Upper lobe of left lung (tissue), 6 donors: ENCODE data around the gene UNKL. TPM values are rescaled to one million over a fixed set of nuclear protein-coding genes. Genes with fewer than 3 reads are reported as not detected.

Experiments used
- ATAC-seq, 2 donors: fragments of 200-7000 bp; cut with Tn5 transposase; one replicate each; pipeline ENCODE4 v1.9.1; 2022; ENCODE audit warnings: mild to moderate bottlenecking in 2 of 2, moderate library complexity in 2 of 2; ENCODE audit not compliant: low FRiP score in 2 of 2
- DNase-seq, 2 donors: peaks; one replicate each; pipeline ENCODE4 v3.0.0-alpha.2; 2019 to 2020
- H3K27ac ChIP-seq, 4 donors: fragments of 200-600 bp; sonication (generic); one replicate each; pipeline ENCODE4 v1.5.1; 2016 to 2019
- H3K27me3 ChIP-seq, 4 donors: fragments of 200-600 bp; sonication (generic); one replicate each; pipeline ENCODE4 v1.5.1; 2017 to 2019
- H3K36me3 ChIP-seq, 4 donors: fragments of 200-600 bp; sonication (generic); one replicate each; pipeline ENCODE4 v1.5.1; 2016 to 2019
- H3K4me1 ChIP-seq, 4 donors: fragments of 200-600 bp; sonication (generic); one replicate each; pipeline ENCODE4 v1.5.1; 2018 to 2019
- H3K4me3 ChIP-seq, 4 donors: fragments of 200-600 bp; sonication (generic); one replicate each; pipeline ENCODE4 v1.5.1; 2017 to 2019; ENCODE audit warnings: mild to moderate bottlenecking in 2 of 4, moderate library complexity in 1 of 4
- H3K9me3 ChIP-seq, 4 donors: fragments of 200-600 bp; sonication (generic); one replicate each; pipeline ENCODE4 v1.5.1; 2018 to 2019
- EP300 ChIP-seq, 4 donors: sonication (generic); formaldehyde crosslinking; IDR thresholded peaks; one replicate each; pipeline ENCODE4 v1.5.1; 2017; ENCODE audit warnings: antibody characterized with exemption in 4 of 4, control low read depth in 2 of 4
- POLR2A ChIP-seq, 4 donors: fragments of 450-650 bp; IDR thresholded peaks; one replicate each; pipeline ENCODE4 v1.5.1; 2016 to 2017; ENCODE audit warnings: antibody characterized with exemption in 4 of 4, mild to moderate bottlenecking in 2 of 4
- POLR2AphosphoS5 ChIP-seq, 2 donors: sonication (generic); formaldehyde crosslinking; IDR thresholded peaks; one replicate each; pipeline ENCODE4 v1.5.1; 2017; ENCODE audit warnings: antibody characterized with exemption in 2 of 2
- WGBS, 2 donors: methylation state at CpG; one replicate each; pipeline ENCODE4 v1.1.5; 2017 to 2018; 5-methylcytosine and 5-hydroxymethylcytosine counted together
- total RNA-seq, 6 donors: library from RNA; depleted of rRNA in 4 of 6; stranded (reverse); fragments of >200 nt in 4 of 6; gene quantifications; one replicate each; pipeline versions ENCODE4 v1.1.0 to v1.2.1, GENCODE V29; 2016 to 2021
- TF ChIP-seq, protein P1 (sequence below), 6 experiments: fragments of 450-650 bp in 4 of 6; fragments of 200-600 bp in 2 of 6; sonication (generic) in 2 of 6; IDR thresholded peaks; one replicate each; pipeline ENCODE4 v1.5.1; 2016 to 2019; ENCODE audit warnings: antibody characterized with exemption in 6 of 6
- donor health status: DM: no; HTN: no; CAD: no; lungs with moderate emphysema.
- donor health status: DM: no; HTN: yes; CAD: no; lungs with severe emphysema.

Gene UNKL
- total RNA-seq, 6 donors from 2014 or later: 7.6 to 83.8 (median 28.0) TPM

DNA sequence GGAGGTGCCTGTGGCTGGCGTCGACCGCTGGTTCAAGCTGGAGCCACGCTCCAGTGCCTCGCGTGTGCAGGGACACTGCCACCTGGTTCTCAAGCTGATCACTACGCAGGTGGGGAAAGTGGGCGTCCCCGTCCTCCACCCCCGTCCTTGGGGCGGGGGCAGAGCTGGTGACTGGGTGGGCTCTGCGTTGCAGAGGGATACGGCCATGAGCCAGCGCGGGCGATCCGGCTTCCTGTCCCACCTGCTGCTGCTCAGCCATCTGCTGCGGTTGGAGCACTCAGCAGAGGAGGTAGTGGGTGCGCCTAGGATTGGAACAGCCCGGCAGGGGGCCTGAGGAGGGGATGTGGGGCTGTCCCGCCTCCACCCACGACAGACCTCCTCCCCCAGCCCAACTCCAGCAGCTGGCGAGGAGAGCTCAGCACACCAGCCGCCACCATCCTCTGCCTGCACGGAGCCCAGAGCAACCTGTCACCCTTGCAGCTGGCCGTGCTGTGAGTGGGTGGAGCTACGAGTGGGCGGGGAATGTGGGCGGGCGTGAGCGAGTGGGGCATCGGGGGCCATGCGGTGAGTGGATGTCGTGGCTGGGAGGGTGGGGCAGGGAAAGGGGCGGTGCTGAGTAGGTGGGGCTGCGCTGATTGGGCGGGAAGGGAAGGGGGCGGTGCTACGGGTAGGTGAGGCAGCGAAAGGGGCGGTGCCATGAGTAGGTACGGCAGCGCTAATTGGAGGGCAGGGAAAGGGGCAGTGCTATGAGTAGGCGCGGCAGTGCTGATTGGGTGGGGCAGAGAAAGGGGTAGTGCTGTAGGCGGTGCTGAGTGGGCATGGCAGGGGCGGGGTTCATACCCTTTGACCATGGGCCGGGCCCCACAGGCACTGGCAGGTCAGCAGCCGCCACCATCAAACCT, 71.7 kb downstream of the UNKL start:
- Histone ChIP-seq H3K4me1 (peaks cover 9 to 23% (median 19%) of the 10 kb centered on the region in 4 donors), H3K27ac (peak overlapping the region in 1 of 4 donors; percentile 1), H3K9me3 (no peaks in the 10 kb centered on the region), H3K27me3 (no peaks in the 10 kb centered on the region), H3K36me3 (peaks cover 0 to 4% (median 2%) of the 10 kb centered on the region in 4 donors), H3K4me3 (peak overlapping the region in 3 of 4 donors; percentile 16 to 41 (median 33))
- whole genome bisulfite sequencing, 2 donors: 4 to 5% methylated on average over 24 to 46 of the region's 49 CpGs
- peak; percentile 92 to 97 for ATAC-seq
- DNase-seq: peak; percentile 96 to 98
- TF ChIP-seq POLR2A (IDR thresholded peaks at IDR 0.05): no peak
- no peak for TF ChIP-seq EP300 (IDR thresholded peaks at IDR 0.05)
- TF ChIP-seq, protein P1, sequence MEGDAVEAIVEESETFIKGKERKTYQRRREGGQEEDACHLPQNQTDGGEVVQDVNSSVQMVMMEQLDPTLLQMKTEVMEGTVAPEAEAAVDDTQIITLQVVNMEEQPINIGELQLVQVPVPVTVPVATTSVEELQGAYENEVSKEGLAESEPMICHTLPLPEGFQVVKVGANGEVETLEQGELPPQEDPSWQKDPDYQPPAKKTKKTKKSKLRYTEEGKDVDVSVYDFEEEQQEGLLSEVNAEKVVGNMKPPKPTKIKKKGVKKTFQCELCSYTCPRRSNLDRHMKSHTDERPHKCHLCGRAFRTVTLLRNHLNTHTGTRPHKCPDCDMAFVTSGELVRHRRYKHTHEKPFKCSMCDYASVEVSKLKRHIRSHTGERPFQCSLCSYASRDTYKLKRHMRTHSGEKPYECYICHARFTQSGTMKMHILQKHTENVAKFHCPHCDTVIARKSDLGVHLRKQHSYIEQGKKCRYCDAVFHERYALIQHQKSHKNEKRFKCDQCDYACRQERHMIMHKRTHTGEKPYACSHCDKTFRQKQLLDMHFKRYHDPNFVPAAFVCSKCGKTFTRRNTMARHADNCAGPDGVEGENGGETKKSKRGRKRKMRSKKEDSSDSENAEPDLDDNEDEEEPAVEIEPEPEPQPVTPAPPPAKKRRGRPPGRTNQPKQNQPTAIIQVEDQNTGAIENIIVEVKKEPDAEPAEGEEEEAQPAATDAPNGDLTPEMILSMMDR (IDR thresholded peaks at IDR 0.05): no peak
- TF ChIP-seq POLR2AphosphoS5 (IDR thresholded peaks at IDR 0.05): no peak

DNA sequence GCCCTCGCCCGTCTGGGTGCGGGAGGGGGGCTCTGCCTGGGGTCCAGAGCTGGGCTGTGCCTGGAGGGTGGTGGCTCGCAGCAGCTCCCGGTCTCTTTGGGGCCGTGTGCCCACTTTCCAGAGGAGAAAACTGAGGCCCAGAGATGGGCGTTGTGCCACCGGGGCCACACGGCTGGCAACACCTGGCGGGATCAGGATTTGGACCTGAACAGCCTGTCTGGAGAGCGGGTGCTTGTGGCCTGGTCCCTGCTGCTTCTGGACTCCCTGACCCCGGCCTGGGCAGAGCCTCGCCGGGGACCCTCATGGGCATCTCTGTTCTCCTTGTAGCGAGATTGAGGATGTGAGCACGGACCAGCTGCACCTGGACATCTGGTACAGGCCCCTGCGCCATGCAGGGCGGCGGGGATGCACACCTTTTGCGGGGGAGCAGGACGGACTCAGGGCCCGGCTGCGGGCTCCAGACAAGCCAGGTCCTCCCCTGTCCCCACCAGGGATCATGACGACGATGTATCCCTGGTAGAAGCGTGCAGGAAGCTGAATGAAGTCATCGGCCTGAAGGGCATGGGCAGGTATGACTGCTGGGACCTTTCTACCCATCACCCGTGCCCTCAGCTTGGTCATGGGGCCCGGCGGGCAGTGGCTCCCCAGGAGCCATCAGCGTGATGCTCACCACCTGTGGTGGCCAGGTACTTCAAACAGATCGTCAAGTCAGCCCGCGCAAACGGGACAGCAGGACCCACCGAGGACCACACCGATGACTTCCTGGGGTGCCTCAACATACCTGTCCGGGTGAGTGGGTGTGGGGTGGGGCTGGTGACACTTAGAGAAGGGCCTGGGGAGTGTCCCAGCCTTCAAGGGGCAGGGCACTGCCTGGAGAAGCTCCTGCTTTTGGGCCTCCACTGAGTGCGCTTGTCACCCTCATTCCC, 72.7 kb downstream of the UNKL start:
- Histone ChIP-seq H3K27me3 (no peaks in the 10 kb centered on the region), H3K9me3 (no peaks in the 10 kb centered on the region), H3K36me3 (no peaks in the 10 kb centered on the region), H3K4me3 (no peak overlapping the region), H3K27ac (no peak overlapping the region), H3K4me1 (peaks cover 9 to 23% (median 19%) of the 10 kb centered on the region in 4 donors)
- peak in 1 of 2 donors; percentile 83 for DNase-seq
- no peak for ATAC-seq
- 87 to 88% methylated on average over 3 to 28 of the region's 39 CpGs for WGBS, 2 donors
- TF ChIP-seq POLR2AphosphoS5 (IDR thresholded peaks at IDR 0.05): no peak
- TF ChIP-seq, protein P1 (IDR thresholded peaks at IDR 0.05): no peak
- no peak for TF ChIP-seq POLR2A (IDR thresholded peaks at IDR 0.05)
- TF ChIP-seq EP300 (IDR thresholded peaks at IDR 0.05): no peak

DNA sequence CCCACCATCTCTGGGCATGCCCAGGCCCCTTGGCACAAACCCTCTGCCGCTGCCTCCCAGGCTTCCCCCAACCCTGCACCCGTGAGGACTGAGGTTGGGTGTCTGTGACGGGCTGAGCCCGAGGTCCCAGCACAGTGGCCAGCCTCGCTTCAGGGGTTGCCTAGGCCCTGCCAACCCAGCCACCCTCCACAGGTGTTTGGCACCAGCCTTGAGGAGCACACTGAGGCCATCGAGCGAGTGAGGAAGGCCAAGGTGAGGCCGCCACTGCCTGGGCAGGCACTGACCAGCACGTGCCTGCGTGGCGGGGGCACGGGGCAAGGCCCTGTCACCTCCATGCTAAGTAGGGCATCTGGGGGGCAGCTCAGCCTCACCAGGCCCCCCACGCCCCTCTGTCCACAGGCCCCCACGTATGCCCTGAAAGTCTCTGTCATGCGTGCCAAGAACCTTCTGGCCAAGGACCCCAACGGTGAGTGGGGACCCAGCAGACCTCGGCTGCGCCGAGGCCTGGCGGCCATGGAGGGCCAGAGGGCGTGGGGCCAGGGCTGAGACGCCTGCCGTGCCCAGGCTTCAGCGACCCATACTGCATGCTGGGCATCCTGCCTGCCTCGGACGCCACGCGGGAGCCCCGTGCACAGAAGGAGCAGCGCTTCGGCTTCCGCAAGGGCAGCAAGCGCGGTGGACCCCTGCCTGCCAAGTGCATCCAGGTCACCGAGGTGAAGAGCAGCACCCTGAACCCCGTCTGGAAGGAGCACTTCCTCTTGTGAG, 73.6 kb downstream of the UNKL start:
- DNase-seq (peak in 1 of 2 donors; percentile 67), ATAC-seq (no peak)
- Histone ChIP-seq H3K4me1 (peaks cover 9 to 23% (median 19%) of the 10 kb centered on the region in 4 donors), H3K27me3 (peaks cover 0 to under 1% (median 0%) of the 10 kb centered on the region in 4 donors), H3K27ac (no peak overlapping the region), H3K36me3 (no peaks in the 10 kb centered on the region), H3K4me3 (no peak overlapping the region), H3K9me3 (no peaks in the 10 kb centered on the region)
- WGBS, 2 donors: 85 to 90% methylated on average over 16 to 28 of the region's 36 CpGs
- TF ChIP-seq POLR2AphosphoS5 (IDR thresholded peaks at IDR 0.05) (no peak), POLR2A (IDR thresholded peaks at IDR 0.05) (no peak), EP300 (IDR thresholded peaks at IDR 0.05) (no peak)
- TF ChIP-seq, protein P1 (IDR thresholded peaks at IDR 0.05): no peak

DNA sequence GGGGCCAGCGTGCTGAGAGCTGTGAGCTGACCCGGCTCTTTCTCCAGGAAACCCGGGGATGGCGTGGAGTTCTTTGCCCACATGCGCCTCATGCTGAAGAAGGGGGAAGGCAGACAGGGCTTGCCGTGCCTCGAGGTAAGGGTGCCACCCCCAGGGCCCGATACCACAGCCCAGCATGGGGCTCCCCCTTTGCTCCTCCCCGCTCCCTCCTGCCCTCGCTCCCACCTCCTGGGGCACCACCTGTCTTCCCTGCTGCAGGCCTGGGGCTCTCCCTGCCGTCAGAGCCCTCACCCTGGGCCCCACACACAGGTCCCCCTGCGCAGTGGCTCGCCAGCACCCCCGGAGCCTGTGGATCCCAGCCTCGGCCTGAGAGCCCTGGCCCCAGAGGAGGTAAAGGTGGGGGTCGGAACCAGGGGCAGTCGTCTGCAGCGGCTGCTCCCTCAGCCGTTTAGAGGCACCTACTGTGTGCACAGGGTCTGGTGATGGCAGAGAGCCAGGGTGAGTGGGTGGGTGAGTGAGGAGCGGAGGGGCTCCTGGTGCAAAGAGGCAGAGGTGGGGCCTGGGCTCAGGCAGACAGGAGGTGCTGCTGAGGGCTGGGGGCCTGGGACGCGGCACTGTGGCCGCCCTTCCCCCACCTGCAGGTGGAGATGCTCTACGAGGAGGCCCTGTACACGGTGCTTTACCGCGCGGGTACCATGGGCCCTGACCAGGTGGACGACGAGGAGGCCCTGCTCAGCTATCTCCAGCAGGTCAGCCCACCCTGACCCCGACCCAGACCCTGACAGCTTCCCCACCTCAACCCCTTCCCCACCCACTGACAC, 75.4 kb downstream of the UNKL start:
- ATAC-seq (no peak), DNase-seq (peak in 1 of 2 donors; percentile 67)
- TF ChIP-seq, protein P1 (IDR thresholded peaks at IDR 0.05): no peak
- no peak for TF ChIP-seq EP300 (IDR thresholded peaks at IDR 0.05)
- H3K27me3 ChIP-seq: peaks cover 0 to 19% (median 7%) of the 10 kb centered on the region in 4 donors
- no peaks in the 10 kb centered on the region for H3K9me3 ChIP-seq
- 75 to 78% methylated on average over 17 to 24 of the region's 31 CpGs for WGBS, 2 donors
- H3K27ac ChIP-seq: no peak overlapping the region
- H3K4me3 ChIP-seq: no peak overlapping the region
- no peaks in the 10 kb centered on the region for H3K36me3 ChIP-seq
- H3K4me1 ChIP-seq: peaks cover 13 to 32% (median 23%) of the 10 kb centered on the region in 4 donors
